Hepatocyte (in vitro differentiated cells): Measurements from ENCODE around the gene DUOX1. TPM values are rescaled to one million over a fixed set of nuclear protein-coding genes. Genes with fewer than 3 reads are reported as not detected.

Experiments used
- DNase-seq: peaks from one replicate; pipeline ENCODE4 v3.0.0-alpha.2; 2016; ENCODE audit warnings: low spot score
- H2AFZ ChIP-seq: fragments of 200-600 bp; sonication (generic); 2 replicates; pipeline ENCODE4 v1.6.0; 2016; ENCODE audit warnings: antibody characterized with exemption, mild to moderate bottlenecking
- H3K27ac ChIP-seq: fragments of 200-600 bp; sonication (generic); 2 replicates; pipeline ENCODE4 v1.5.1; 2016; ENCODE audit warnings: mild to moderate bottlenecking
- H3K27me3 ChIP-seq: fragments of 200-600 bp; sonication (generic); 2 replicates; pipeline ENCODE4 v1.6.1; 2016
- H3K36me3 ChIP-seq: fragments of 200-600 bp; sonication (generic); replicated peaks from 2 replicates; pipeline ENCODE4 v1.5.1; 2016; ENCODE audit warnings: low read depth; ENCODE audit not compliant: insufficient read depth
- H3K4me1 ChIP-seq: fragments of 200-600 bp; sonication (generic); 2 replicates; pipeline ENCODE4 v1.5.1; 2016; ENCODE audit warnings: mild to moderate bottlenecking, moderate library complexity; ENCODE audit not compliant: insufficient read depth
- H3K4me2 ChIP-seq: fragments of 200-600 bp; sonication (generic); 2 replicates; pipeline ENCODE4 v1.6.0; 2016
- H3K4me3 ChIP-seq: fragments of 200-600 bp; sonication (generic); 2 replicates; pipeline ENCODE4 v1.5.1; 2016; ENCODE audit warnings: mild to moderate bottlenecking
- H3K79me2 ChIP-seq: fragments of 200-600 bp; sonication (generic); 2 replicates; pipeline ENCODE4 v1.6.0; 2017; ENCODE audit warnings: mild to moderate bottlenecking
- H3K9me2 ChIP-seq: fragments of 200-600 bp; sonication (generic); replicated peaks from 2 replicates; pipeline ENCODE4 v1.6.0; 2017; ENCODE audit warnings: mild to moderate bottlenecking; ENCODE audit not compliant: insufficient read depth
- H3K9me3 ChIP-seq: fragments of 200-600 bp; sonication (generic); 2 replicates; pipeline ENCODE4 v1.5.1; 2016; ENCODE audit warnings: low read depth, mild to moderate bottlenecking
- H4K20me1 ChIP-seq: fragments of 200-600 bp; sonication (generic); 2 replicates; pipeline ENCODE4 v1.6.0; 2016; ENCODE audit warnings: mild to moderate bottlenecking; ENCODE audit not compliant: insufficient read depth, poor library complexity, severe bottlenecking
- CTCF ChIP-seq: fragments of 200-600 bp; sonication (generic); IDR thresholded peaks from 2 replicates; pipeline ENCODE4 v1.5.1; 2016; ENCODE audit warnings: antibody characterized with exemption, mild to moderate bottlenecking; ENCODE audit not compliant: poor library complexity
- EZH2 ChIP-seq: fragments of 200-600 bp; sonication (generic); IDR thresholded peaks from 2 replicates; pipeline ENCODE4 v1.6.1; 2016; ENCODE audit warnings: antibody characterized with exemption, mild to moderate bottlenecking, borderline replicate concordance
- EZH2phosphoT487 ChIP-seq: fragments of 200-600 bp; sonication (generic); IDR thresholded peaks from one replicate; pipeline ENCODE4 v1.6.1; 2018; ENCODE audit warnings: antibody characterized with exemption, mild to moderate bottlenecking, low read depth, moderate library complexity; ENCODE audit not compliant: unreplicated experiment, severe bottlenecking
- WGBS: methylation state at CpG from one replicate; pipeline ENCODE4 v1.1.6; 2016; ENCODE audit warnings: low lambda C conversion rate; ENCODE audit errors: missing lambda C conversion rate; 5-methylcytosine and 5-hydroxymethylcytosine counted together
- polyA plus RNA-seq: library from polyadenylated mRNA; unstranded; fragments of >200 nt; fragmentation: Nextera tagmentation; extraction: Ambion mirVana; gene quantifications from 2 replicates; pipeline ENCODE4 v1.2.1, GENCODE V29; 2016
- total RNA-seq: library from RNA; depleted of rRNA; stranded (reverse); fragments of >200 nt; gene quantifications from 2 replicates; pipeline ENCODE4 v1.2.3, GENCODE V29; 2014

The DUOX1 gene
- total and polyA plus RNA-seq, 2 experiments from 2014 or later = 3.3 to 7.7 TPM

- Histone ChIP-seq H3K9me2 (no peaks in the 10 kb centered on the region), H3K36me3 (no peaks in the 10 kb centered on the region), H3K27ac (no peak overlapping the region), H3K79me2 (no peaks in the 10 kb centered on the region), H3K4me2 (no peak overlapping the region), H4K20me1 (no peaks in the 10 kb centered on the region), H3K27me3 (peaks cover 5% of the 10 kb centered on the region), H3K9me3 (no peaks in the 10 kb centered on the region), H3K4me1 (no peaks in the 10 kb centered on the region), H3K4me3 (no peak overlapping the region), H2AFZ (no peak overlapping the region)
- TF ChIP-seq CTCF (no peak), EZH2 (no peak), EZH2phosphoT487 (no peak)
- WGBS = 77% methylated on average over 5 of the region's 5 CpGs
- no peak for DNase-seq
These were observed 11.6 kb downstream of the DUOX1 start for GRCh38 chr15:45141386-45141785.

GRCh38 chr15:45143056-45143455, 13.3 kb downstream of the DUOX1 start:
- WGBS = 95% methylated on average over 7 of the region's 7 CpGs
- no peak overlapping the region for H3K4me2 ChIP-seq
- H3K27me3 ChIP-seq = no peaks in the 10 kb centered on the region
- no peak overlapping the region for H2AFZ ChIP-seq
- no peaks in the 10 kb centered on the region for H4K20me1 ChIP-seq
- no peak for DNase-seq
- no peaks in the 10 kb centered on the region for H3K4me1 ChIP-seq
- no peak overlapping the region for H3K4me3 ChIP-seq
- H3K36me3 ChIP-seq = no peaks in the 10 kb centered on the region
- no peak overlapping the region for H3K27ac ChIP-seq
- no peaks in the 10 kb centered on the region for H3K9me3 ChIP-seq
- no peaks in the 10 kb centered on the region for H3K9me2 ChIP-seq
- H3K79me2 ChIP-seq = no peaks in the 10 kb centered on the region
- TF ChIP-seq CTCF (no peak), EZH2phosphoT487 (no peak), EZH2 (no peak)

GRCh38 chr15:45143946-45144345, 14.2 kb downstream of the DUOX1 start:
- H3K27me3 ChIP-seq = no peaks in the 10 kb centered on the region
- H3K9me2 ChIP-seq = no peaks in the 10 kb centered on the region
- 96% methylated on average over 11 of the region's 11 CpGs for WGBS
- no peak overlapping the region for H3K4me2 ChIP-seq
- H2AFZ ChIP-seq = no peak overlapping the region
- DNase-seq = no peak
- H3K9me3 ChIP-seq = no peaks in the 10 kb centered on the region
- H3K27ac ChIP-seq = no peak overlapping the region
- no peaks in the 10 kb centered on the region for H3K36me3 ChIP-seq
- no peaks in the 10 kb centered on the region for H4K20me1 ChIP-seq
- no peak overlapping the region for H3K4me3 ChIP-seq
- H3K4me1 ChIP-seq = no peaks in the 10 kb centered on the region
- TF ChIP-seq CTCF (no peak), EZH2 (no peak), EZH2phosphoT487 (no peak)
- H3K79me2 ChIP-seq = no peaks in the 10 kb centered on the region

- WGBS = 91% methylated on average over 9 of the region's 9 CpGs
- DNase-seq = no peak
- no peak for TF ChIP-seq EZH2phosphoT487
- TF ChIP-seq CTCF = no peak
- no peak for TF ChIP-seq EZH2
These were observed 15.0 kb downstream of the DUOX1 start for GRCh38 chr15:45144775-45145174.

More at GRCh38 chr15:45144775-45145174, 15.0 kb downstream of the DUOX1 start:
- Histone ChIP-seq H3K27ac (no peak overlapping the region), H3K27me3 (no peaks in the 10 kb centered on the region), H2AFZ (no peak overlapping the region), H3K9me3 (no peaks in the 10 kb centered on the region), H3K36me3 (no peaks in the 10 kb centered on the region), H3K4me3 (no peak overlapping the region), H3K4me1 (no peaks in the 10 kb centered on the region), H3K79me2 (no peaks in the 10 kb centered on the region), H3K4me2 (no peak overlapping the region), H4K20me1 (no peaks in the 10 kb centered on the region), H3K9me2 (no peaks in the 10 kb centered on the region)
